CD4-positive, alpha-beta T cell treated with Interleukin-17A for 4 hours (primary cell): Measurements from ENCODE around the gene ADGB.
"Not testable (repeated sequence)": the region's sequence is repeated elsewhere in the genome, so short reads cannot be mapped to it uniquely, and the experiment has no call there.

ENCODE experiments used
- DNase-seq: peaks from one replicate; pipeline ENCODE4 v3.0.0-alpha.2; 2020; ENCODE audit warnings: mixed read lengths

The ADGB gene

DNA sequence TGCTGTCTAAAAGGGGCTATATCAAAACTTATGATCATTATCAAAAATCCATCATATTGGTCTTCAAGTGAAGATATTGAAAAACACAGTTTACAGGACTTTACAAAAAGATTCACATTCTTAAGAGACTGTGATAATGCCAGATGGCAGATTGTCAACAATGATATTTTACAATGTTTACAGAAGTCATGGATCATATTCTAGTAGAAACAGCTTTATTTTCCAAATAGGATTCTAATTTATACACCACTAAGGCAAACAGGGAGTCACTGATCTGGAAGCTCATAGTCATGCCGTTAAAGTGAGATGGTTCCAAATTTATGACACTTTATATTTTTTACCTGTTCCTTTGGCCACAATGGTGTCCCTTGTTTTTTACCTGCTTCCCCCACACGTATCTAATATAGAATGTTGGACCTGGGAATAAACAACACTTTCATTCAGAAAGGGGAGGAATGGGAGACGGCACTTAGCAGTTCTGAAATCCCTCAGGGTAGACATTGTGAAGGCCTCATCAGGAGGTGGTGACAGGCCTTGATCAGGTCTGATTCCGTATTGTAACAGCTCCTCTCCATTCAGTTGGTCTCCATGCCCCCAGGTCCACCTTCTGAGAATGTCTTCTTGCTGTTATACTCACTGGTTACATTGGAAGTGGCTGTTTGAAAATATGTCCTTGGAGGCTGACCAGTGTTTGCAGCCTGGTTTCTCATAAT is 228.6 kb downstream of the ADGB start:
- DNase-seq, result no peak

DNA sequence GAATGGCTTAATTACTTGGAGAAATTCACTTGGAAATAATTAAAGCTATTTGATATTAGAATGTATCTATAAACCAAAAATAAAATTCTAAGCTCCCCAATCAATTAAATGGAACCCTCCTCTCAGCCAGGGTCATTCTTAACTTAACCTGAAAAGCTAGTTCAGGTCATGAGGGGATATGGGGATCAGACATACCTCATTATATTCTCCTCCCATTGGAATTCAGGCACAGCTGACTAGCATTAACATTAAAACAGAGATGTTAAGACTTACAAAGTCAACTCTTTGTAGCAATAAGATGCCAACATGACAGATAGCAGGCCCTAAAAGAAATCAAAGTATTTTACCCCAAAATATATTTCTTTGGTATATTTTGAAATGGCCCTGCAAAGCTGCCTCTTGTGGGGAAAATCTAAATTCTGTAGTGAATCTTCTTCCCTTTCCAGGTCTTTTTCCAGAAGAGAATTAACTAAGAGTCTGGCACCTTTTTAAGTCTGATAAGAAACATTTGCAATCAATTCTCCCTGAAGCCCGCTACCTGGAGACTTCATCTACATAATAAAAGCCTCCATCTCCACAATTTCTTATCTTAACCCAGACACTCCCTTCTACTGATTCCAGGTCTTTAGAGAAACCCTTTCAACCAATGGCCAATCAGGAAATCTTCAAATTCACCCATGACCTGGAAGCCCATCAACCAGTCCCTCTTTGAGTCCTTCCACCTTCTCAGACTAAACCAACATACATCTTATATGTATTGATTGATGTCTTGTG is 231.2 kb downstream of the ADGB start:
- no peak for DNase-seq

DNA sequence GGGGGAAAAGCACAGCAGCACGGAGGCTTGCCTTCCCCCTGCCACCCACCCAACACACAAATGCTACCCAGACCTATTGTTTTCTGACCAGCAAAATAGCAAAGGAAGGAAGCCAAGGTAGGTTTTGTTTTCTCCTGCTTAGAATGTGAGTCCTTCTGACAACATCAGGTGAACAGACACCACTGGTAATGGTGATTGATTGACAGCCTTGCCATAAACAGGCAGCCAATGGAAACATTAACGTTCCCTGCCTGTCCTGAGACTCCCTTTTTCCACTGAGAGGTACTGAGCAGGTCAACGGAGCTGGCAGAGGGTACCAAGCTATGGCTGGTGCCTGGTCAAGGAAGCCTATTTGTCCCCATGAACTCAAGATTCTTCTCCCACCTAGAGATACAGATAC is 234.4 kb downstream of the ADGB start:
- no peak for DNase-seq

DNA sequence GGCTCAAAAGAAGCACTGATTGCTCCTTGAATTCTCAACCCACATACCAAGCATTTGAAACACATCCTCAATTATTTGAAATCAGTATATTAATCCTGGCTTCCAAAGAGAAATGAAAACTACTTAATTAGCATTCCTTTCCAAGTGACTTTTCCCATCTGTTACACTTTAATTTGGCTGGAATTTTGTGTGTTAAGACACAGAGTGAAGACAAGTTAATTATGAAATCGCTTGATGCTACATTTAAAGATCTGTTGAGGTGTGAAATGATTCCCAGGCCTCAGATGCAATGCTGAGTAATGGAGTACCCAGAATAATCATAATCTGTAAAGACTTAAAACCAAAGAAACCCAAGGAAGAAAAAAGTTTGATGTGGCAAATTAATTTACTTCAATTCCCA is 241.4 kb downstream of the ADGB start:
- DNase-seq, result no peak

DNA sequence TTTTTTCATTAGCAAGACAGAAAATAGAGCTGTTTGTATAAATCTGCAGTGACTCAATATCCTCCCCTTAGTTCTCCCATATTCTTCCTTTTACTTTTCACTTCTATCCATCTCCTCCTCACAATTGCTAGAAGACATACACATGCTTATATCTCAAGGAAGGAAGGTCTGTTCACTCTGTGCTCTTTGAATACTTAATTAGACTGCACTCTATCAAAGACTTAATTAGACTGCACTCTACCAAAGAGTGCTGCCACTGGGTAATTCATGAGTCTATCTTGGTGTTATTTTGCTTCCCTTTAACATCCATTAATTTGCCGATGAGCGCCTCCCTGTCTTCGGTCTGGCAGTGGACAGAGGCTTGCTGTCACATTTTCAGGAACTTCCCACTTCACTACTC is 241.9 kb downstream of the ADGB start:
- DNase-seq, result no peak

DNA sequence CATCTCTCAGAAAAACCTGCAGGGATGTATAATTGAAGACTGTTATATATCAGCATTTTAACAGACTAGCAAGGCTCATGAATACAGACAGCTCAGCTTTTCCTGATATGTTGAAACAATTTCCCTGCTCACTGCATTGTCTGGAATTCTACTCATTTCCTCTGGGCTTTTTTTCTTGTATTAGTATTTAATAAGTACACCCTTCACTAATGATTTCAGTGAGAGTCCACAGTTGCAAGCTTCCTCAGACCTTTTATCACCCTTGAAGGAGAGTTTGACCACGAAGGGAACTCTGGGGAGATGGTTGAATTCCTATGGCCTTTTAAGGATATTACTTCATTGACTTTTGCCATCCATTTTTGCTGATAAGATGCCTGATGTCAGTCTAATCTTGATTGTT is 248.7 kb downstream of the ADGB start:
- DNase-seq, result no peak

DNA sequence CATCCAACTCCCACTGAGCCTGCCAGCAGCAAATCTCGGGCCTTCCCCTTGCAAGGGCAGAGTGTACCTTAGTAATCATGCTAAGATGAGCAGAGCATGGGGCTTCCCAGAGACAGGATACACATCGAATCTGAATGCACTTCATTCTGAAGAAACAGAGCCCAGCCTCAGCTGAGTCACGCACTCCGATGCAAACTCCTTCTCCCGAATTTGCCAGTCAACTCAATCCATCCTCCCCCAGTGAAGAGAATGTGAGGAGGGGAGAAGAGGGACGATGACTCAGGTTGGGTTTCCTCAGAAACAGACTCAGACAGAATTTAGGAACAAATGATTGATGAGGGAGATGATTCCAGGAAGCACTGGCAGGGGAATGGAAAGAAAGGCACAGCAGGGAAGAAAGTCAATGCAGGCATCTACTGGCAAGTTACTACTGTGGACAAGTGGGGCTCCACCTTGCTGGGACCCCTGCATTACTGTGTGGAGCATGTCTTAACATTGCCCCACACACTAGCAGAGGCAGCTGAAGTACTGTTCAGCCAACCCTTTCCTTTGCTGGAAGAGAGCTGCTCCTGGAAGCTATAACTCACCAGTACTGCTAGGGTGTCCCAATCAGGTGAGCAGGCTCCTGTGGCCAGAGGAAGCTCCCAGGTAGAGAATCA is 251.6 kb downstream of the ADGB start:
- DNase-seq, result no peak

DNA sequence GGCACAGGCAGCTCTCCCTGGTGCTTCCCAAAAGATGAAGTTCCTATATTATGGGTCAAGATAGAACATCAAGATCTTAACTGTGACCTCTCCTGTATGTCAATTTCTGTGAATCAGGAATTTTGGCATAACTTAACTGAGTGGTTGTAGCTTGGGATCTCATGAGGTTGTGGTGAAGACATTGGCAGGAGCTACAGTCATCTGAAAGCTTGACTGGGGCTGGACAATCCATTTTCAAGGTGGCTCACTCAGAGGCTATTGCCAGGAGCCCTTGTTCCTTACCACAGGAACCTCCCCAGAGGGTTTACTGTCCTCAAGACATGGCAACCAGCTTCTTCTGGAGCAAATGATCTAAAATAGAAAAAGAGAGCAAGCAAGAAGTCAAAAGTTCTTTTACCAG is 252.2 kb downstream of the ADGB start:
- DNase-seq, result no peak

DNA sequence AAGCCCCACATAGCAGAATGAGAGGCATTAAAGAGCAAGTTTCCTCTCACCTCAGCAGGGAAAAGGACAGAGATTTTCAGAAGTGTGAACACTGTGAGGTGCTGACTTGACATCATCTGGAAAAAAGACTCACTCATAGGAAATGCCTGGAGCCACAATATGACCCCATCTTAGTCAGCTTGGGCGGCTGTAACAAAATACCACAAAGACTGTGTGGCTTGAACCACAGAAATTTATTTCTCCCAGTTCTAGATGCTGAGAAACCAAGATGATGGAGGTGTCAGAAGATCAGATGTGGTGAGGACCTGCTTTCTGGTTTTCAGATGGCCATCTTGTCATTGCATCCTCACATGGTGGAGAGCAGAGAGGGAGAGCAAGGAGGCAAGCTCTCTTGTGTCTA is 253.1 kb downstream of the ADGB start:
- DNase-seq, result no peak

DNA sequence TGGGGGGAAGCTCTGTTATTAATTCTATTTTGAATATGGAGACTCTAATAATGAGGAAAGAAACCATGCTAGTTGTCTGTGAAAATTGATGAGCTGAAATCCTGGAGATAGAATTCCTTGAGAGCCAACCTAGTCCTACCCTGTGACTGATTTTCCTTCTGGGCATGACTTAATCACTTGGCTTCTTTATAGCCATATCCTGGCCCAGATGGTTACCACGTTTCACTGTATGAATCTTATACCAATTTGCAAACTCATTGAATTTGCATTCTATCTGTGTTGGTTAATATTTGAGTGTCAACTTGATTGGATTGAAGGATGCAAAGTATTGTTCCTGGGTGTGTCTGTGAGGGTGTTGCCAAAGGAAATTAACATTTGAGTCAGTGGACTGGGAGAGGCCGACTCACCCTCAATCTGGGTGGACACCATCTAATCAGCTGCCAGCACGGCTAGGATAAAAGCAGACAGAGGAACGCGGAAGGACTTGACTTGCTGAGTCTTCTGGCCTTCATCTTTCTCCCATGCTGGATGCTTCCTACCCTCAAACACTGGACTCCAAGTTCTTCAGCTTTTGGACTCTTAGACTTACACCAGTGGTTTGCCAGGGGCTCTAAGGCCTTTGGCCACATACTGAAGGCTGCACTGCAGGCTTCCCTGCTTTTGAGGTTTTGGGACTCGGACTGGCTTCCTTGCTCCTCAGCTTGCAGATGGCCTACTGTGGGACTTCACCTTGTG is 255.9 kb downstream of the ADGB start:
- not testable (repeated sequence) for DNase-seq

DNA sequence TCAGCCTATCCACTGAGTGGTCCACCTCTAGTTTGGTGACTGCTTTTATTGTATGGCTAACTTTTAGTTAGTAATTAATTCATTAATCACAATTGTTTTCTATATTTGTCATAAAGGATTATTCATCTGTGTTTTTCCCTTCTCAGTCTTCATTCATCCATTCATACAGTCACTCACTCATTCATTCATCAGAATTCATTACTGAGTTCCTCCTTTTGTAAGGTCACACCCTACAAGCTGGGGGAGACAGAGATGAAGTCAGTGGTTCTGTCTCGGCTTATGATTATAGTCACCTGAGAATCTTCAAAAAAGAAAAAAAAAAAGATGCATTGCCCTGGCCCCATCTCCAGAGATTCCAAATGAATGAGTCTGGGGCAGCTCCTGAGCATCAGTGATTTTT is 257.1 kb downstream of the ADGB start:
- DNase-seq, result no peak

DNA sequence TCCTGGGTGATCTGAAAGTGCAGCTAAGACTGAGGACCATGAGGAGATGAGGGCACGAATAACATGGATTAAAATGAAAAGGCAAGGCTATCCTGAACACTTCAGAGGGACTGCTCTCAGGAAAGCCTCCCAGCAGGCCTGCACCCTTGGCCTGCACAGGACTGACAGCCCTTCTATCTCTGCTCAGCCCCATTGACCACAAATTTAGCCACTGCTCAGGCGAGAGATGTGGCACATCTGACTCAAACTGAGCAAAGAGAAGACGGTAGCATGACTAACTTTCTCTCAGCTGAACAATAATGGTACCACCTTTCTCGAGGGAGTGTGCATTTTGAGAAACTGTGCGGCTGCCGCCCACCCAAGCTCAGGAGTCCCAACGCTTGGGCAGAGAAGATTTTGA is 257.5 kb downstream of the ADGB start:
- DNase-seq, result no peak

DNA sequence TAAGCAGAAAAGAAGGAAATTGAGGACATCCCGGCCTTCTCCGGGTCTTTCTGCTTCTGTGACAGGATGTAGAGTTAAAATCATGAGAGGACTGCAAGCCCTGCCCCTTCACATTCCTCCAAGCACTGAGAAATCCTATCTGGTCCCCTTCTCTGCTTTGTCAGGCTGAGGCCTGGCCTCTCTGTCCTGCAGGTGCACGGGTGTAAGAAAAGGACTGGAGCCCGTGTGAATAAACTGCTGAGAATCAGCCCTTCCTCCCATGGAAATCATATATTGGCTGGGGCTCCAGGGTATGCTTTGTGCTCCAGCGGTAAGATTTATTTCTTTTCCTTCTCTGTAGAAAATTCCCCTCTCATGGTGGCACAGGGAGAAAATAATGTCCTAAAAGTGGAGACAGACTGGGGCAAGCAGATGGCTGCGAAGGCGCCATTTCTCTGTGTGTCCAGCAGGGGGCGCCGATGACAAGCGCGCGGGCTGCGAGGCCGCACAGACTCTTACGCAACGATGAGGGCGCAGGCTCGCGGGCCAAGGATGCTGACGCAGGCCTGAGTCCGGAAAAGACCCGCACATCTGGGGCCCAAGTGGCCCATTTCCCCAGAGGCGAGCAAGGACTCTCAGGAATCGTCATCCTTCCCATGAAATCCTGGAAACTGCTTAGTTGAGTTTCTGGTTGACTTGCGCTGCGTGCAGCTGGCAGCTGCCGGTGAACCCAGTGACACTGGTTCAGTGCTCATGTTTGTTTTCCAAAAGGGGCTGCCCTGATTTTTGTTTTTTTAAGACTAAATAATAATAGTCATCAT is 258.6 kb downstream of the ADGB start:
- peak; percentile 78 for DNase-seq

DNA sequence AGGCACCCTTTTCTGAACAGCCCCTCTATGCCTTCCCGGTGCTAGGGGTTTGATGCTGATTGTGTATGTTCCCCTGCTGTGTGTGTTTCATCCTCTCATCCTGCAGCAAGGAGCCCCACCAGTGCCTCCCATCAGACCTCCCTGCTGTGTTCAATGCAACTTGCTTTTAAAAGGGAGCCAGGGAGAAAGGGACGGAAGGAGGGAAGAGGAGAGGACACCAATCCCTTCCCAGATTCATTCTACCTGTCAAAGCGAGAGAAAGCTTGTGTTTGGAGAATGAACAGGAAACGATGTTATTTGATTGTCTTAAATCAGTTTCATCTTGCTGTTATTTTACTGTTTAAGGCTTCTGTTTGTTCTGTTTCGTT is 259.2 kb downstream of the ADGB start:
- no peak for DNase-seq

DNA sequence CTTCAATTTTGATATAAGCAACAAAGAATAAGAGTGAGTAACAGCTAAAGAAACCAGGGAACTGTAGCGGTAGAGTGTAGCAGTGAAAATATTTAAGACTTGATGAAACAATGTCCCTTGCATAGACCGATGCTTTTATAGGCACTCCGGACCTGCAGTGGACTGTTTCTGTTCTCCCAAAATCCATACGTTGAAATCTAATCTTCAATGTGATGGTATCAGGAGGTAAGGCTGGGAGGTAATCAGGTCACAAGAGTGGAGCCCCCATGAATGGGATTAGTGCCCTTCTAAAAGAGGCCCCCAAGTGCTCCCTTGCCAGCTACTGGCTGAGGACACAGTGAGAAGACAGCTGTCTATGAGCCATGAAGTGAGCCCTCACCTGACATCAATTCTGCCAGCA is 260.4 kb downstream of the ADGB start:
- DNase-seq, result no peak

DNA sequence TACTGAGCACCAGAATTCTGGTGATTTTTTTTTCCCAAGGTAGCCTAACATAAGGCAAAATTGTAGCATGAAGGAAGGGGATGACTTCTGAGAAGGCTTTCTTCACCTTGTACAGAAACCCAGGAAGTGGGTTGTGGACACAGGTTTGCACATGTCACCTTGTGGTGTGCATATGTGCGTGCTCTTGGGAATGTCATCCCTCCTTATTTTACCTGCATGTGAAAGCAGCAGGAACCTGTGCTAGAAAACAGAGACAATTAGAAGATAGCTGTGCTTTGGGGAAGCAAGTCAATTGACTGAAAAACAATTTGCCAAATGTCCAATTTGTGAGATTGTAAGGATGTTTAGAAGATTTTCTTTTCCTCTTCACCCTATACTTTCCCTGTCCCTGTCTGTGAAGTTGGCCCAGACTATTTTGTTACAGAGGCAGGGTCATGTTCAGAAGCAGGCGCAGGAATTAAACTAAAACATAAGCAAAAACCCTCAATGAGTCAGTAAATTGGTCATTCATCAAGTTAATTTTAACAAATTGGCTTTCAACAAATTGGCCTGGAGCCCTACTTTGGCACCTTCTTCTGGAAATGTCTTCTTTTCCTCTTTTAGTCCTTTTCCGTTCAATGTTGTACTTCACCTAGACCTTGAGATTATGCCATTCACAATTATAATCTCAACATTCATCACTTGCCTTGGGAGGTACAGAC is 261.2 kb downstream of the ADGB start:
- no peak for DNase-seq

DNA sequence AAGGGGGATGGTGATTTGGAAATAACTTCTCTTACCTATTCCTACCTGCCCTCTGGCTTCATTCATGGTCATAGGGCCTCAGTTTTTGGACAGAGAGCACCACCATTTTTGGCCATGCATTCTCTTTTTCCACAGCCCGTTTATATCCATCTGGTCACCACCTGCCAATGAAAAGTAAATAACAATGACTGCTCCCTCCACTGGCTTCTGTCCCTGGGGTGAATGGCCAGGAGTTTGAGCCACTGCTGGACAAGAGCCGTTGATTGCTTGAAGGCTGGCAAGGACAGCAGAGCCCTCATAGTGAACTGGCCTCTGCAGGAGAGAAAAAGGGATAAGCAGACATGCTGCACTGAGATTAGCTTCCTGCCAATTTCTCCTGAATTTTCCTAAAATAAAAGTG is 261.8 kb downstream of the ADGB start:
- no peak for DNase-seq

DNA sequence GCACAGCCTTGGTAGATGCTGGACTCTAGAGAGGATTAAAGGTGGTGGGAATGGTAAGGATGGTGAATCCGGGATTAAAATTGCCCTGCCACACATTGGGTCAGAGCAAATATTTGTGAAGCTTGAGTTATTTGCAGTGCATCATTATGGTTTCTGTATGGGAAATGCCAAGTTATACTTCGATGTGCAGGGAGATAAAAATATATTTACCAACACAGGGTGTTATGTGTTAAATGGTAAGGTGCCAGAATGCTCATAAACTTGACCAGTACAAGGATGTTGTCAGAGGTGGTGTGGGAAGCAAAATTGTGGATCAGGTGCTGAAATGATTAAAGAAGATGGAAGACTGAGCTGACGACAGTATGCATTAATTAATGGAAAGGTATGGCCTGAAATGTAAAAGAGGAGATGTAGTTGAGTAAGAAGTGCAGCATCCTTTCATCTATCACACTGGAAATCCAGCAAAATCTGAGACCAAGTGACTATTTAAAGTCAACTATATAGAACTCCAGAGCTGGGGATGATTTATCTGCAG is 262.3 kb downstream of the ADGB start:
- DNase-seq, result no peak

DNA sequence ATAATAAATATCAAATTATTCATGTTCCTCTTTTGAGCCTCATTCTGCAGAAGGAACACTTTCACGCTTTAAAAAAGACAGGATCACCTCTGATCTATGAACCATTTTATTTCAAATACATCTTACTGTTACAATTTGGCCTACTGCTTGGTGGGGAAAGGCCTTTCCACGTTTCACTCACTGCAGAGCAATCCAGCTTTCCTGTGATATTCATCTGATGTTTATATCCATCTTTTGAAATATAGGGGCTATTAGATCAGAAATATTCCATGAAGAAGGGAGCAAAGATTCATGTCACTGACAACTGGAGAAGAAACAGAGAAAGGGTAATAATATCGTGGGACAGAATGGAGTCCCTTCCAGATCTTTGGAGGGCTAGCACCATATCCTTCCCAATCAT is 262.9 kb downstream of the ADGB start:
- DNase-seq, result no peak

DNA sequence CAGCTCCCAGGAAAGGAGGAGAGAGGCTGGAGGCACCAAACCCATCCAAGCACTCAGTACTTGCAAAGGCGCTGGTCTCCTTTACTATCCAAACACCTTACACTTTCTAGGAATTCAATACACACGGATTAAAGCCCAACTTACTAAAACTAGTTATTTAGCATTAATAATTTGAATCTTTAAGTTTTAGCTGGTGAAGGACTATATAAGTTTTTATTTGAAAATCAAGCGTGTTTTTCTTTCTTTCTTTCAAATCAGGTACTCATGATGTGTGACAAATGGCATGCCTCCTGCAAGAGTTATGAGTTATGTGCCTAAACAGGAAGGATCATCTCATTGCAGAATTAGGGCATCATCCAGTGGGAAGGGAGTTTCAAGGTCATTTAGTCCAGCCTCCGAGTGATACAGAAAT is 263.7 kb downstream of the ADGB start:
- no peak for DNase-seq

DNA sequence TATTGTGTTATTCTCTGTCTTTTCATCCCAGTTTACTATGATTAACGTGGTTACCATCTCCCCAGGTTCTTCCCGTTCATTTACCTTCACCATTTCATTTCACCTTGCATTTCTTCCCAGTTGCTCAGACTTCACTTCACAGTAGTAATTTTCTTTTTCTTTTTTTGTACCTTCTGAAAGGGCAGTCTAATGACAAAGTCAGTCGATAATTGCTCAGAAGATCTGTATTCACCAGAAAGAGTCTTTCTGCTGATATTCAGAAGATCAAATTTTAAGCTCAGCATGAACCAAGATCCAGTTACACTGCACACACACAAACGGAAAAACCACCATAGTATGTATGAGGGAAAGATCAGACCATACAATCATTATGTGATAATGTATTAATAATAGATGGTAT is 265.5 kb downstream of the ADGB start:
- DNase-seq, result no peak

DNA sequence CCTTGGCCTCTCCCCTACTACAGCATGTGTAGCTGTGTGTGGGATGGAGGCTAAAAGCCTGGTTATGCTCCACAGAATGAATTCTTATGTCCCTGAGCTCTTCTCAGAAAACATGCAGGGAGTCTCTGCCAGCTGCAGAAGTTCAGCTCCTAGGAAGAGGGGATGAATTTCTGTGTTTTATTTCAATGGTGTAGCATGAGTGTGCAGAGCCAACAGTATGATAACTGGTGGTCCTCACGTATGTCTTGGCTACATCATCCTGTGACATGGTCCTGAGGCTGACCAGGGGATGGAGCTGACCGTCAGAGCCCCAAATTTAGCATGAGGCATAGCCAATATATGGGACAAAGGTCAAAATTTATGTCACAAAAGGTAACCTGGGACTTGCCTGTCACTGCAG is 266.1 kb downstream of the ADGB start:
- no peak for DNase-seq
